ENCODE data around the gene ABRACL. TPM values are rescaled to one million over a fixed set of nuclear protein-coding genes. Genes with fewer than 3 reads are reported as not detected.

ABRACL gene
- total and polyA plus RNA-seq, 2 of the 4 experiments (the other 2 are of a cell fraction): 16.0 to 27.9 TPM

GRCh38 chr6:138979813-138980668, 48.5 kb upstream of the ABRACL start:
- no peak overlapping the region for H3K14ac ChIP-seq (replicated peaks; ENCODE audit: low read depth, low read length)
- peaks cover 15% of the 10 kb centered on the region; the same call in 1 of the 2 replicates for H4K20me1 ChIP-seq (ENCODE audit: insufficient read depth, low read length)
- dilution Hi-C loops (cut with HindIII; ENCODE audit: low sequenced_read_pairs, unreplicated experiment): no loop called here
- DNase-seq (no peak), ATAC-seq (ENCODE audit: low read depth) (peak; percentile 11; the same call in 1 of the 2 replicates)
- no peak overlapping the region for H3K4me3 ChIP-seq (ENCODE audit: insufficient read depth, low read depth, low read length)
- no peak overlapping the region for H2AK9ac ChIP-seq (replicated peaks; ENCODE audit: low read depth, low read length, poor library complexity)
- no peak overlapping the region for H2BK5ac ChIP-seq (ENCODE audit: low read depth, low read length, poor library complexity, severe bottlenecking)
- no peaks in the 10 kb centered on the region for H3K4me1 ChIP-seq (ENCODE audit: control insufficient read depth, insufficient read depth, low read length)
- no peak overlapping the region for H4K5ac ChIP-seq (ENCODE audit: low read depth, low read length)
- in situ Hi-C loops (cut with MboI; ENCODE audit: low sequenced_read_pairs): loop anchor here (10.0 kb wide), 1 partner anchor 865 kb away; no protein-coding TSS in a partner anchor
- H3K27me3 ChIP-seq (ENCODE audit: control insufficient read depth, insufficient read depth, low read length): no peaks in the 10 kb centered on the region
- H2AK5ac ChIP-seq (ENCODE audit: low read depth, low read length): no peak overlapping the region
- no peak overlapping the region for H3K27ac ChIP-seq (ENCODE audit: insufficient read depth, low read length)
- POLR2A ChIA-PET (ENCODE audit: unreplicated experiment): no interaction called here
- CTCF ChIA-PET: no interaction called here
- H2BK20ac ChIP-seq (ENCODE audit: low read depth, low read length): no peak overlapping the region
- no peaks in the 10 kb centered on the region for H3K9me3 ChIP-seq (ENCODE audit: control insufficient read depth, insufficient read depth, low read length)
- no peaks in the 10 kb centered on the region for H3K36me3 ChIP-seq (ENCODE audit: control insufficient read depth, insufficient read depth, low read length)
- H3K9me1 ChIP-seq (ENCODE audit: insufficient read depth, low read length): peaks cover 4% of the 10 kb centered on the region; the same call in 1 of the 2 replicates
- no TSS peak for BruUV-seq (replicated peaks)
- H2BK120ac ChIP-seq (ENCODE audit: low read depth, low read length): no peak overlapping the region
- H3K4me2 ChIP-seq (ENCODE audit: low read depth, low read length): no peak overlapping the region
- H3K56ac ChIP-seq (ENCODE audit: extremely low read depth, insufficient read depth, low read length): no peak overlapping the region
- no peak overlapping the region for H3K23ac ChIP-seq (ENCODE audit: low read depth, low read length)
- WGBS, 2 experiments (ENCODE audit: extremely low coverage in 2 of 2, insufficient read length in 1 of 2): 89% methylated on average over 3 of the region's 5 CpGs; no CpG with 5 or more reads in 1 of the 2 experiments
- H3K79me1 ChIP-seq (ENCODE audit: low read depth in 1 of 2, low read length in 2 of 2): peaks cover 36 to 41% of the 10 kb centered on the region in 2 experiments
- no peak for TF ChIP-seq SMC3 (IDR thresholded peaks at IDR 0.05; ENCODE audit: low read depth, low read length)
- H3K4ac ChIP-seq (ENCODE audit: low read depth, low read length): no peak overlapping the region
- H3K9ac ChIP-seq (ENCODE audit: low read depth, low read length): no peak overlapping the region
- no peak overlapping the region for H4K91ac ChIP-seq (ENCODE audit: insufficient read depth, low read depth, low read length)
- intact Hi-C loops (cut with micrococcal nuclease): no loop called here
- no peak overlapping the region for H2AFZ ChIP-seq (replicated peaks; ENCODE audit: low read length, poor library complexity)
- no peak overlapping the region for H3K18ac ChIP-seq (ENCODE audit: low read depth, low read length)
- H2BK15ac ChIP-seq (ENCODE audit: low read depth, low read length): no peak overlapping the region
- no peak overlapping the region for H4K8ac ChIP-seq (ENCODE audit: low read depth in 2 of 2, low read length in 2 of 2)

Measured in IMR-90 (cell line).